HG03097 (cell line): Measurements from ENCODE around the gene SCCPDH.
"Not testable (repeated sequence)": the region's sequence is repeated elsewhere in the genome, so short reads cannot be mapped to it uniquely, and the experiment has no call there.

Experiments used
- ATAC-seq: cut with Tn5 transposase; IDR thresholded peaks from one replicate; pipeline ENCODE4 v1.9.1; 2021; ENCODE audit not compliant: unreplicated experiment, low FRiP score

Gene SCCPDH, protein sequence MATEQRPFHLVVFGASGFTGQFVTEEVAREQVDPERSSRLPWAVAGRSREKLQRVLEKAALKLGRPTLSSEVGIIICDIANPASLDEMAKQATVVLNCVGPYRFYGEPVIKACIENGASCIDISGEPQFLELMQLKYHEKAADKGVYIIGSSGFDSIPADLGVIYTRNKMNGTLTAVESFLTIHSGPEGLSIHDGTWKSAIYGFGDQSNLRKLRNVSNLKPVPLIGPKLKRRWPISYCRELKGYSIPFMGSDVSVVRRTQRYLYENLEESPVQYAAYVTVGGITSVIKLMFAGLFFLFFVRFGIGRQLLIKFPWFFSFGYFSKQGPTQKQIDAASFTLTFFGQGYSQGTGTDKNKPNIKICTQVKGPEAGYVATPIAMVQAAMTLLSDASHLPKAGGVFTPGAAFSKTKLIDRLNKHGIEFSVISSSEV

DNA sequence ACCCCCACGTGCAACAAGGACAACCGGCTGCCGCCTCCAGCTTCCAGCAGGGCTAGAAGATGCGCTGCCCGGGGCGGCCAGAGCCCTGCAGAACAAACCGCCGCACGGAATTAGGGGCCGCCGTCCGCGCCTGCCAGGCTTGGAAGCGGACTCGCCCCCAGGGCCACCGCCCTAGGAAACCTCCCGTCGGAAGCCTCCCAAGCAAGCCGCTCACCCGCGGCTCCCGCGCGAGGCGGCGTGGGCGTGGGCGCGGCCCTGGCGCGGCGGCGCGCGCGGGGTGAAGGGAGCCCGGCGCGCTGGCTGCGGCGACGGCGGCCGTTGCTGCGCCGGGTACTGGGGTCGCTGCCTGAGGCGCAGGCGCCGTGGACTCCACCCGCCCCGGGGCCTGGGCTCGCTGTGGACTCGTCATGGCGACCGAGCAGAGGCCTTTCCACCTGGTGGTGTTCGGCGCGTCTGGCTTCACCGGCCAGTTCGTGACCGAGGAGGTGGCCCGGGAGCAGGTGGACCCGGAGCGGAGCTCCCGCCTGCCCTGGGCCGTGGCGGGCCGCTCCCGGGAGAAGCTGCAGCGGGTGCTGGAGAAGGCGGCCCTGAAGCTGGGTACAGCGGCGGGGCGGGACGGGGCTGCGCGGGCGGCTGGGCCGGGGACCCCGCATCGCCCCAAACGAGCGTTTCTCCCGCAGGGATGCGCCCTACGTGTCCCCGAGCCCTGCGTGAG, at the start of gene SCCPDH:
Gene SCCPDH (plus strand): TSS at position 394 of the 715 bp plus-strand sequence. CDS start 14 bp downstream, at position 408.
- ATAC-seq: peak; percentile 94

DNA sequence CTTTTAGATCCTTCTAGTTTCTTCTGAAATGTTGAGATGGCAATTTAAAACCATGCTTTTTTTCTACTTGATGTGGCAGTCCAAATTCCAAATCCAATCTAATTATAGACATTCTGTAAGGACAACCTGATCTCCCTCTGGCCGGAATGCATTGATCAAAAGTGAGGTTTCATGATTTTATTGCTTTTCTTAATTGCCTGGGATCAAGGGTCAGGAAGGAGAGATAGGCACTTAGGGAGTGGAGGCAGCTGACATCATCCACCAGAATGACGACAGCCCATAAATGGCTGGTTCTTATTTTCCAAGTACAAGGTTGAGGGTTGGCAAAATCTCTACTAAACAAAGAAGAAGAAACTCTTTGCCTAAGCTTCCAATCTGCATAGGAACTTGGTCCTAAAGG, 46.4 kb upstream of the SCCPDH start:
- no peak for ATAC-seq

DNA sequence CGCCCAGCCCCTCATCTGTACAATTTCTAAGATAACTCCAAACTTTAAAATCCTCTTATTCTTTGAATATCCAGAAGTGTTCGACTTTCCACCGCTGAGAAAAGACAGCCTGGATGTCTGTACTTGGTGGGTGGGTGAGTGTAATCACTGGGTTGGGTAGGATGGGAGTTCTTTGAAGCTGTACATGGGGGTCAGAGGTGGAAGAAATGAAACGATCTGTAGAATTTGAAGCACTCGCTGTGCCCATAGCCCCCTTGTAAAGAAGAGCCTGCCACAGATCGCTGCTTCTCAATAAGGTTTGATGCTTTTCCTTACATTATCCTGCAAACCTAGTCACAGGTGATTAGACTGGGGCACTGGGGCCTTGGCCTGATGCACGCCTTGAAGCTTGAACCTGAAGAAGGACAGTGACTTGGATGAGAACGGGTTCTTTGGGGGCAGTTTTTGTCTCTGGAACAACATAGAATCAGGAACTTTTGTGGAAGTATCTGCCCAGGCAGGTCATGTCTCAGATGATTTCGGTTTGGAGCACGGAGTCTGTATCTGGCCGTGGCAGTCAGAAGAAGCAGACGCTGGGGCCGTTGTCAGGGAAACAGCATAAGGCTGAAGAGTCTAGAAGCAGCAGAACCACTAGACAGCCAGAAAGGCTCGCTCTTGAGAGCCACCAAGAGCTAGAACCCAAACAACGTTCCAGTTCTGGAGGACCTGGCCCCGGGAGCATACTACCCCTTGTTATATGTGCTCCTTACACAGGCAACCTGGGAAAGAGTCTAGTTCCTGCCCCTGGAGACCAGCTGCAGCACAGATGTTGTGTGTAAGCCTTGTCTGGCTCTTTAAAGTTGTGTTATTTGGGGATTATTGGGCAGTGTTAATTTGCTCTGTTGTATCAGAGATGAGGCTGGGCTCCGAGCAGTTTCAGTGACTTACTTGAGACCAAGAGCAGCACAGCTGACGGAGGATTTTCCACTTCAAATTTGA, 45.1 kb upstream of the SCCPDH start:
- ATAC-seq: no peak

DNA sequence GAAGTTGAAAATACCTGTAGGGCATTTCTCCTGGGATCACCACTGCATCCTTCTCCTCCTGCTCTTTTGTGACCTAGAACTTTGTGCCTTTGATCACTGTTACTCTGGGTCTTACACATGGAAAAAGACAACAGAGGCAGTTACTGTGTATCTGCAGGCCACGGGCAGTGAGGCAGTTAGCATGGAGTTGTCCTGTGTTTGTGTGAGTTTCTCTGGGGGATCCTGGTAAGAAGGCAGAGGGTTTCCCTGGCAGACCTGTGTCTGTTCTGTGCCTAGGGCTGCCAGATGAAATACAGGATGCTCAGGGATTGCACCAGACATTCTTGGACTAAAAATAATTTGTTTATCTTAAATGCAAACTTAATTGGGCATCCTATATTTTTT, 44.4 kb upstream of the SCCPDH start:
- ATAC-seq: no peak

DNA sequence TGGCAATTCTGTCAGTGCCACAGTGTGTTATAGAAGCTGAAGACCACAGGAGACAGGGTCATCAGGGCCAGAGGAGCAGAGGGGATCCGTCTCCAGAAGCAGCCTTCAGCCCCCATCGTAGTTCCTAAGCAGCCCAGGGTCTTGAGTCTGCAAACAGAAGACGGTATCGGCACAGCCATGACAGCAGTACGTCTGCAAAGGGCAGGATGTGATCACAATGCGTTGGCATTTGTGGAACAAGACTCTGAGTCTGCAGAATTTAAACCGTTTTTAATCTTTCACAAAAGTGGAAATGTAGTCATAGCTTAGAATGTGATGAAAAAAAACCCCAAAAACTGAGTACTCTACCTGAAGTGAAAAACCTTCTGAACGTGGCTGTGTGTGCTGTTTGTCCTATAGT, 44.0 kb upstream of the SCCPDH start:
- no peak for ATAC-seq

DNA sequence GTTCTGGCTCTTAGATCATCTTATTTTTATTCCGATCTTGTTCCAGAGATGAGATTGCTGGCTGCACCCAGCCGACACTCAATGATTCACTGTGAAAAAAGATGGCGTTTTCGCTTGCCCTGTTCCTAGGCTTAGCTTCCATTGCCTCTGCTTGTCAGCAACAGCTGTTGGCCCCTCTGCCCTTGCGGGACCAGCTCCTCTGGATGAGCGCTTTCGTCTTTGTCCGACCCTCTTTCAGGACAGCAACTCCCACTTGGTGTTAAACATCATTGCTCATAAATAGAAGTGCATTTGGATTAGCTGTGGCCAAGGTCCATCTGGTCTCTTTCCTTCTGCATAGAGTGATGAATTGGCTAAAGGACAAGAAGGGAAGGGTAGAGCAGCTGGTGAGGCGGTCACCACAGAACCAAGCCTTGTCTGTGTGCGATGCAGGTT, 43.5 kb upstream of the SCCPDH start:
- ATAC-seq: no peak

DNA sequence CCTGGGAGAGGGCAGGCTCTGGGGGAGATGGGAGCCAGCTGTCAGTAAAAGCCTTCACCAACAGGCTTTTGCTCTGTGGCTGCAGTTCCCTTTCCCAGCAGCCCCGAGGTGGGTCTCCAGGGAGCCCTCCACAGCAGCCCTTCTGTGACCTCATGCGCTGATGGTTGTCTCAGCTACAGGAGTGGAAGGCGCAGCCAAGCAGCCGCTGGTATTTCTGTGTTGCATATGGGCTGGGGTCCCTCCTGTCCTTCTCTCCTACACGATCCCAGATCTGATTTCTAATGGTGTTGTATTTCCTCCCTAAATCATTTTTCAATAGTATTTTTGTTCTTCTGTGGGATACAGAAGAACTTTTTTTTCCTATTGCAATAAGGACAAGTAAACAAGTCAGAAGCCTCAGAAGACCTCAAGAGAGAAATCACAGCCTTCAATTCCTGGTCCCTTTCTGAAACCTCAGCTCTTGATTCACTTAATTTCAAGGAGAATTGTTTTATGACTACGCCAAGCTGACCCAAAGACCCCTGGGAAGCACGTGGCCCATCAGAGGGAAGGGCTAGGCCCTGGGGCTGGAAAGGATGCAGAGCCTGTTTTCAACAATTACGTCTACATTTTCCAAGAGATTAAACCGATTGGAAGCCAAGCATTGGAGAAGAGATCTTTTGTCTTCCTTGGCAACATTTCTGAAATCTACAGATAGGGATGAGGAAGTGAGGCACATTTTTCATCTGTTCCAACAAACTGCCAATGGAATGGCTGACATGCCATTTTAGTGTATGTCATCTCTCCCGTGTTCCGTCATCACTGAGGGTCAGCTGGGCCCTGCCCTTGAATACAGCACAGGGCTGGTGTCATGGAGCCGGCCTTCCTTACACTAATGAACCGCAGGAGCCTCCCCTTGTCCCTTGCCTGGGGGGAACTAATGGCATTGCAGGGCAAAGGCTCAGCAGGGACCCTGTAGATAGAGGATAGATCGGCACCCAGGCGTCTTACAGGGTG, 42.0 kb upstream of the SCCPDH start:
- ATAC-seq: no peak

DNA sequence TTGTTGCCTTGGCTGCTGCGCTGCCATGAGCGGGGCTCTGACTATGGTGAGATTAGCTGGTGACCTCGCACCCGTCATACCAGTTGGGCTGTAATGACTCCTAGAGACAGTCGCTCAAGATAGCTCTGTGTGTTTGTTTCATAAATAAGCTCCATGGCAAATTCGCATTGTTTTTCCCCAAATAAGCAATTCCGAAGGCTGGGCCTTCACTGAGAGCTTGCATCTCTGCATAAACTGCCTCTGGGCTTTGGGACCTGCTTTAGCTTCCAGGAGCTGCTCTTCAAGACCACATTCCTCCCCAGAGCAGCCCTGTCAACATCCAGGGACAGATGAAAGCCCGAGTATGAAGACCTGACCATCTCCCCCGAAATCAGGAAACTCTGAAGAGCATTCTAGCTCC, 40.7 kb upstream of the SCCPDH start:
- ATAC-seq: no peak

DNA sequence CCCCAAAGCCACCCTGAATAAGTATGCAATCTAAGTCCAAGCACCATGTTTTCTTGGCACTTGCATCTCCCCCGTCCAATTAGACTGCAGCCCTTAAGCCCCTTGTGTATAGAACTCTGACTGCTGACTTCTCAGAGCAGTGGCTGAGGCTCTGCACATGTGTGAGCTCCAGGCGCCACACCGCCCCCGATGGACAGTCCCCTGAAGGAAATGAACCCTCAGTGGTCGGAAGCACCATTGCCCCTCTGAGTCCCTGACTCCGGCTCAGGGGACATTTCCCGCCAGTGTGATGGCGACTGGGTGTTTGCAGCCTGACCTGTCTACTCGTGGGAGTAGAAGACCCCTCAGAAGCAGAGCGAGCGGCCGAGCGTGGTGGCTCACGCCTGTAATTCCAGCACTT, 37.2 kb upstream of the SCCPDH start:
- ATAC-seq: no peak

DNA sequence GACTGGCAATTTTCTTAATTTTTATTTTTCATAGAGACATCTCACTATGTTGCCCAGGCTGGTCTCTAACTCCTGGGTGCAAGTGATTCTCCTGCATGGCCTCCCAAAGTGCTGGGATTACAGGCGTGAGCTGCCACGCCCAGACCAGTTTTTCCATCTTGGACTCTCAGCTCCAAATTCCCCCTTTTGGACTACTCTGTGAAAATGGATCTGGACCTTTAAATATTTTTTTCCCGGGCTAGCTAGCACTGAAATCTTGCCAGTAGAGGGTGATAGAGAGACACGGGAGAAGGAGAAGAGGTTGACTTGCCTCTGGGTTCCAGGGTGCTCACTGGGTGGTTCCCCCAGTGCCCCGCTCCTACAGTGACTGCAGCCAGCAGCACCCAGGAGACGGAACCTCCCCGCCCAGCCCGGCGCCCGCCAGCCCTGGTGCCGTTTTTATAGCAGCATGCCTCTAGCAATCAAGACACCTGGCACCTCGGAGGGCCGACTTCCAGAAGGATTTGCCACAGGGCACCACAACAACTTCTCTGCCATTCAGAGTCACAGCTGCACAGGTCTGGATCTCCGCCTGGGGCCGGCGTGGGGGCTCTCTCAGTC, 34.7 kb upstream of the SCCPDH start:
- ATAC-seq: peak; percentile 74

DNA sequence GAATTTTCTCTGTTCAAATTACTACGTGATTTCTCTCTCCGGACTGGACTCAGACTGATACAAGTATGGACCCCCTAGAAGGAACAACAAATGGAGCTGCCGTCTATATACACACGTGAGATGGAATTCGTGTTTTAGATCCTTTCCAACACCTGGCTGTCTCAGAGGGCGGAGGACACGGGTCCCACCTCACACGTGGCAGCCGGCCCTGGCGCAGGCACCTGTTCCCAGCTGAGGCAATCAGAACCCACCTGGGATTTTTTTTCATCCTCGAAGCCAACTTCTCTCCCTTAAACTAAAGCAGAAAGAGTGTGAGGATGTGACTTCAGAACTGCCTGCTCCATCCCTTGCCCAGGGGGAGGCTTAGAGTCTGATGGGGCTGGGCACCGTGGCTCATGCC, 34.1 kb upstream of the SCCPDH start:
- no peak for ATAC-seq

DNA sequence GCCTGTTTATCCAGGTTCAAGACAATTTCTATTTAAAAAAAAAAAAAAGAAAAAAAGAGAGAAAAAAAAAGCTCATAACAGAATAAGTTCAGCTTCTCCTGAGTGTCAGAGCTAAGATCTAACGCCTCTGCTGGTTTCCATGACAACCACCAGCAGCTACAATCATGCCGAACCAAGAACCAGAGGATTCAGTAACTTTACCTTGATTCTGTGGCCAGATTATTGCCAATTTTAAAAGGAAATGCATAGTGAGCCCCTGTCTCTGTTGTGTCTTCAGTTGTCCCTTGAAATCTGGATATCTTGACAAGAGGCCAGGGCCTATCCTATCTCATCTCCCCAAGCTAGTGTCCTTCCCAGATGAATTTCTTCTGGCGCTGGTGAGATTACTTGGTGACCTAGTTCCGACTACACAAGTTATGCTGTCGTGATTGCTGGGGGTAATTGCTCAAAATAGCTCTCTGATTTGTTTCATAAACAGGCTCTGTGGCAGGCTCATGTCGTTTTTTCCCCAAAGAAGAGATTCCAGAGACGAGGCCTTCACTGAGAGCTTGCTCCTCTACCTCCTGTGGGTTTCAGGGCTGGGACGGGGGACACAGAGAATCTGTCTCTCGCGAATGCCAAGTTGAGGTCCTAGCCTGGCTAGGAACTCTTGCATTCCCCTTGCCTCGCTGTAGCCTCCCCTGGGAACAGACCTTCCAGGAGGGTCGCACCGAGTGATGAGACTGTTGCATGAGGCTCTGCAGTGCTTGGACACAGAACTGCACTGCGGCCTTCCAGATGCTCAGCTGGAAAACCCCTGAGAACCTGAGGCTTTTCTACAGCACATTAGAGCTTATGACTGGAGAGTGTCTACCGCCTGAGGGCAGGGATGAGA, 32.4 kb upstream of the SCCPDH start:
- no peak for ATAC-seq

DNA sequence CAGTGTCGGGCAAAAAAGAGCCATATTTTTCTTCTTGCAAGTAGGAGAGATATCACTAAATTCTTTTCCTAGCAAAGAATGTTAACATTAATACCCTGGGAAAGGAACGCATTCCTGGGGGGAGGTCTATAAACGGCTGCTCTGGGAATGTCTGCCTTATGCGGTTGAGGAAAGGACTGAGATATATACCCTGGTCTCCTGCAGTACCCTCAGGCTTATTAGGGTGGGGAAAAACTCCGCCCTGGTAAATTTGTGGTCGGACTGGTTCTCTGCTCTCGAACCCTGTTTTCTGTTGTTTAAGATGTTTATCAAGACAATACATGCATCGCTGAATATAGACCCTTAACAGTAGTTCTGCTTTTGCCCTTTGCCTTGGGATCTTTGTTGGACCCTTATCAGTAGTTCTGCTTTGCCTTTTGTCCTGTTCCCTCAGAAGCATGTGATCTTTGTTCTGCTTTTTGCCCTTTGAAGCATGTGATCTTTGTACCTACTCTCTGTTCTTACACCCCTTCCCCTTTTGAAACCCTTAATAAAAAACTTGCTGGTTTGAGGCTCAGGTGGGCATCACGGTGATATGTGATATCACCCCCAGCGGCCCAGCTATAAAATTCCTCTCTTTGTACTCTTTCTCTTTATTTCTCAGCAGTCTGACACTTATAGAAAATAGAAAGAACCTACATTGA, 29.9 kb upstream of the SCCPDH start:
- ATAC-seq: not testable (repeated sequence)

DNA sequence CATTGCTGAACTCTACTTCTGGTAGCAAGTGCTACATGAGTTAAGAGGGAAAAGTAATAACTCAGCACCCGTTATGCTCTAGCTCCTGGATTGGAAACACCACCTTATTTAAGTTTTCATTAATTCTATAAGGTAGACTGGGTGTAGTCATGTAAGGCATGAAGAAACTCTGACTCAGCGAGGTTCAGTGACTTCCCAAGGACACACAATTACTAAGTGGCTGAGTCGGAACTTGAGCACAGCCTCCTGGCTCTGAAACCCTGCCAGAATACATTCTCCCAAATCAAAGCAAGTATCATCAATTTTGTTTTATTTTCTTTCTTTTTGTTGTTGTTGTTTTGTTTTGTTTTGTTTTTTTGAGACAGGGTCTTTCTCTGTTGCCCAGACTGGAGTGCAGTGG, 29.1 kb upstream of the SCCPDH start:
- no peak for ATAC-seq

DNA sequence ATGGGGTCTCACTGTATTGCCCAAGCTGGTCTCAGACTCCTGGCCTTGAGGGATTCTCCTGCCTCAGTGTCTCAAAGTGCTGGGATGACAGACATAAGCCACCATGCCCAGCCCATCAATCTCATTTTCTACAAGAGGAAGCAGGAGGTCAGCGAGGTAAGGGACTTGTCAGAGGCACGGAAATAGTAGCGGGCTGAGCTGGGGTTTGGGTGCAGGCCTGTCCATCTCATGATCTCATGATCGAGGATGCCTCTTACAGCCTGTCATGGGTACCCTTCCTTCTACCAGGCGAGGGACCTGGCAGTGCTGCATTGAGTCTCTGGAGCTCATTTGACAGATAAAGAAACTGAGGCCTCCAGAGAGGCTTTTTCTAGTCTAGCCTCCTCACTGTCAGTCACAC, 28.5 kb upstream of the SCCPDH start:
- ATAC-seq: no peak

DNA sequence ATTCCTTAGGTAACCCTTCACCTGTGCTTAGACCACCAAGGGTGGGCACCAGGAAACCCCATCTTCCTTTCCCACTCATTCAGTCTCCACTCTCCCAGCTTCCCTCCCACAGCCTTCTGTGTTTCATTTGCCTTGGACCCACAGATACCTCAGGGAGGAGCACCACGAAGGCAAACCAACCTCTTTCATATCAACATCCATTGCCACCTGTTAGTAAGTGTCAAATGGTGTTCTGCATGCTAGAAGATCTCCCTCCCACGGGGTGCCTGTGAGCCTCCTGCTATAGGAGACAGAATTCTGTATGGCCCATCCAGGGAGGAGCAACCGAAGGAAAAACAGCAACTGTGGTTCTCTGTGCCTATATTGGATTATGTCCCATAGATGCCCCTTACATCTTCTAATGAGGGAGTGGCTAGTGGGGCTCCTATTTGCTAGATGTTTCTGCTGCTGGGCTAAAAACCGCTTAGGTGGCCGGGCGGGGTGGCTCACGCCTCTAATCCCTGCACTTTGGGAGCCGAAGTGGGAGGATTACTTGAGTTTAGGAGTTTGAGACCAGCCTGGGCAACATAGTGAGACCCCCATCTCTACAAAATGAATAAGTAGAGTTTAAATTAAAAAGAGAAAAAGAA, 25.6 kb upstream of the SCCPDH start:
- no peak for ATAC-seq

DNA sequence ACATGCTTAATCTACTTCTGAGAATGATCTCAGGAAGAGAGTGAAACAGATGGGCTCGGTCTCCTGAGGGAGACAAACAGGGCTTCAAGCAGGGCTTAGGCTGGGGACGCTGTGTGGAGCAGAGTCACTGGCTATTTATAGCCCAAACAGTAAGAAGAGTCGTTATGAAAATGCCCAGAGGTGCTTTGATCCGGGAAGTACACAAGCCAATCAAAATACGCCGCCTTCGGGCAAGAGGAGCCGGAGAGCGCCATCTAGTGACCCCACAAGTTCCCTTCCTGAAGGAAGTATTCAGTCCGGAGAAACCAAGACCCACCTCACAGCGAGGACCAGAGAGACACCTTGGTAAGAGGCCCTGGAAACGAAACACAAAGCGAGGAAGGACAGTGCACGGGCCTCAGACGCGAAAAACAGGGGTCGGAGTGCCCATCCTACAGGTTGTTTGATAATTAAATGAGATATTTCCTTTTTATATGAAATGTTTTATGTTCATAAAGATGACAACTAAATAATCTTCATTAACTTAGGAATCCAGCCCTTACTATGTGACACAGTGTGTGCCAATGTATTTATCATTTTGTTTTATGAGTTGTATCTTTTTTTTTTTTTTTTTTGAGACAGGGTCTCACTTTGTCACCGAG, 25.0 kb upstream of the SCCPDH start:
- peak; percentile 98 for ATAC-seq
